Ureter (tissue), 1 donor: ENCODE measurements around the gene ELOF1. TPM values are rescaled to one million over a fixed set of nuclear protein-coding genes. Genes with fewer than 3 reads are reported as not detected.
"Not testable (repeated sequence)": the region's sequence is repeated elsewhere in the genome, so short reads cannot be mapped to it uniquely, and the experiment has no call there.

Source experiments
- DNase-seq: peaks from one replicate; pipeline ENCODE4 v3.0.0-alpha.2; 2020; ENCODE audit warnings: low spot score
- total RNA-seq: library from RNA; stranded (reverse); gene quantifications from one replicate; pipeline ENCODE4 v1.2.4, GENCODE V29; 2023
- donor health status: DM: yes; HTN: yes; CAD: no.

Gene ELOF1
- total RNA-seq, 1 donor from 2014 or later, result 46.2 TPM

- no peak for DNase-seq
Measured at GRCh38 chr19:11570039-11570462, 11.0 kb upstream of the ELOF1 start.

- DNase-seq, result no peak
Measured at GRCh38 chr19:11566164-11566563, 7.1 kb upstream of the ELOF1 start.

- DNase-seq, result not testable (repeated sequence)
Measured at GRCh38 chr19:11565649-11565980, 6.6 kb upstream of the ELOF1 start.

- not testable (repeated sequence) for DNase-seq
Measured at GRCh38 chr19:11564082-11564807, 5.2 kb upstream of the ELOF1 start.

GRCh38 chr19:11563532-11563931 lies 4.5 kb upstream of the ELOF1 start:
- no peak for DNase-seq

GRCh38 chr19:11560404-11561051 lies 1.5 kb upstream of the ELOF1 start:
- DNase-seq, result no peak

- DNase-seq, result no peak
Measured at GRCh38 chr19:11556634-11557420, 2.2 kb downstream of the ELOF1 start.

GRCh38 chr19:11555246-11555645 lies 3.8 kb downstream of the ELOF1 start:
- DNase-seq, result no peak

- no peak for DNase-seq
Measured at GRCh38 chr19:11554160-11554559, 4.9 kb downstream of the ELOF1 start.

GRCh38 chr19:11552666-11553372 lies 6.2 kb downstream of the ELOF1 start:
- DNase-seq, result no peak

GRCh38 chr19:11551603-11552235 lies 7.3 kb downstream of the ELOF1 start:
- DNase-seq, result no peak

- no peak for DNase-seq
Measured at GRCh38 chr19:11550265-11550664, 8.8 kb downstream of the ELOF1 start.

- DNase-seq, result no peak
Measured at GRCh38 chr19:11549386-11549953, 9.6 kb downstream of the ELOF1 start.

- DNase-seq, result no peak
Measured at GRCh38 chr19:11547929-11548700, 10.9 kb downstream of the ELOF1 start.

GRCh38 chr19:11541238-11541637 lies 17.8 kb downstream of the ELOF1 start:
- no peak for DNase-seq

GRCh38 chr19:11540645-11541044 lies 18.4 kb downstream of the ELOF1 start:
- no peak for DNase-seq

GRCh38 chr19:11539495-11540365 lies 19.3 kb downstream of the ELOF1 start:
- peak; percentile 61 for DNase-seq

GRCh38 chr19:11538232-11539036 lies 20.6 kb downstream of the ELOF1 start, which contains the start of gene CNN1:
CNN1 (plus strand) TSS chr19:11538851; CDS start chr19:11538928, 77 bp downstream.
- peak; percentile 87 for DNase-seq
